Sigmoid colon (tissue), 4 donors: ENCODE data around the gene MAN2A1.

Experiments used
- POLR2A ChIP-seq, 2 donors: fragments of 450-650 bp; IDR thresholded peaks; one replicate each; pipeline ENCODE4 v1.6.1; 2016; ENCODE audit warnings: antibody characterized with exemption in 2 of 2, mild to moderate bottlenecking in 2 of 2, moderate library complexity in 2 of 2
- POLR2AphosphoS5 ChIP-seq, 4 donors: sonication (generic); formaldehyde crosslinking; IDR thresholded peaks; one replicate each; pipeline ENCODE4 v1.6.1; 2017; ENCODE audit warnings: antibody characterized with exemption in 4 of 4
- TF ChIP-seq, protein P1 (sequence below), 4 experiments: fragments of 450-650 bp in 3 of 4; fragments of 200-600 bp in 1 of 4; IDR thresholded peaks; one replicate each; pipeline ENCODE4 v1.5.1; 2016 to 2019; ENCODE audit warnings: antibody characterized with exemption in 4 of 4, mild to moderate bottlenecking in 3 of 4, moderate library complexity in 2 of 4

DNA sequence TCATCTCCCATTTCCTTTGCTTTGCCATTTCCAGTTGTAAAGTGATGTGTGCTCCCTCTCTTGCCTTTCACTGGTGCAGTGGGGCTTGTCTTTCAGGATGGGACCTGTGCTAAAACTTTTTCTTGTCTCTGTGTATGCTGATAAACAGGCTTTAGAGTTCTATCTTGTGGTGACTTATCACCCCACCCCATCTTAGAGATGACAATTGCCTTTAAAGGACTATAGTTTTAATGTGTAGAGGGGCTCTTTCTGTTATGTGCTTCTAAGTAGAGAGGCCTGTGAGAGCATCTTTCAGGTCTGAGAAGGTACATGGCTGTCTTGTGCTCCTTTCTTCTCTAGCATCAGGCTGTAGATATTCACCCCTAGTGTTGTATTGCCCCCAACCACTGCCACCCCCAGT is 21.9 kb downstream of the MAN2A1 start:
- TF ChIP-seq, protein P1, sequence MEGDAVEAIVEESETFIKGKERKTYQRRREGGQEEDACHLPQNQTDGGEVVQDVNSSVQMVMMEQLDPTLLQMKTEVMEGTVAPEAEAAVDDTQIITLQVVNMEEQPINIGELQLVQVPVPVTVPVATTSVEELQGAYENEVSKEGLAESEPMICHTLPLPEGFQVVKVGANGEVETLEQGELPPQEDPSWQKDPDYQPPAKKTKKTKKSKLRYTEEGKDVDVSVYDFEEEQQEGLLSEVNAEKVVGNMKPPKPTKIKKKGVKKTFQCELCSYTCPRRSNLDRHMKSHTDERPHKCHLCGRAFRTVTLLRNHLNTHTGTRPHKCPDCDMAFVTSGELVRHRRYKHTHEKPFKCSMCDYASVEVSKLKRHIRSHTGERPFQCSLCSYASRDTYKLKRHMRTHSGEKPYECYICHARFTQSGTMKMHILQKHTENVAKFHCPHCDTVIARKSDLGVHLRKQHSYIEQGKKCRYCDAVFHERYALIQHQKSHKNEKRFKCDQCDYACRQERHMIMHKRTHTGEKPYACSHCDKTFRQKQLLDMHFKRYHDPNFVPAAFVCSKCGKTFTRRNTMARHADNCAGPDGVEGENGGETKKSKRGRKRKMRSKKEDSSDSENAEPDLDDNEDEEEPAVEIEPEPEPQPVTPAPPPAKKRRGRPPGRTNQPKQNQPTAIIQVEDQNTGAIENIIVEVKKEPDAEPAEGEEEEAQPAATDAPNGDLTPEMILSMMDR (IDR thresholded peaks at IDR 0.05): no peak
- TF ChIP-seq POLR2AphosphoS5 (IDR thresholded peaks at IDR 0.05): no peak
- TF ChIP-seq POLR2A (IDR thresholded peaks at IDR 0.05): no peak
